Heart left ventricle (tissue), 16 donors: Measurements from ENCODE around the gene SLC12A4. TPM values are rescaled to one million over a fixed set of nuclear protein-coding genes. Genes with fewer than 3 reads are reported as not detected.
"Not testable (repeated sequence)": the region's sequence is repeated elsewhere in the genome, so short reads cannot be mapped to it uniquely, and the experiment has no call there.

Experiments
- ATAC-seq, 4 donors: fragments of 200-7000 bp; cut with Tn5 transposase; one replicate each; pipeline ENCODE4 v1.9.1; 2020 to 2022; ENCODE audit warnings: moderate library complexity in 4 of 4, mild to moderate bottlenecking in 3 of 4, moderate number of reproducible peaks in 1 of 4
- DNase-seq, 5 donors: peaks; one replicate each; pipeline ENCODE4 v3.0.0-alpha.2; 2020
- H3K27ac ChIP-seq, 12 donors: fragments of 200-600 bp; sonication (generic) in 4 of 12; one replicate each; pipeline versions ENCODE4 v1.5.0 to v1.8.0; 2016 to 2022; ENCODE audit warnings: mild to moderate bottlenecking in 2 of 12
- H3K27me3 ChIP-seq, 9 donors: fragments of 200-600 bp; sonication (generic) in 2 of 9; one replicate each; pipeline versions ENCODE4 v1.5.1 to v1.8.0; 2016 to 2022; ENCODE audit warnings: mild to moderate bottlenecking in 3 of 9
- H3K36me3 ChIP-seq, 9 donors: fragments of 200-600 bp; sonication (generic) in 2 of 9; one replicate each; pipeline versions ENCODE4 v1.5.0 to v1.8.0; 2018 to 2022; ENCODE audit warnings: mild to moderate bottlenecking in 2 of 9
- H3K4me1 ChIP-seq, 12 donors: fragments of 200-600 bp; sonication (generic) in 4 of 12; one replicate each; pipeline versions ENCODE4 v1.5.0 to v1.8.0; 2016 to 2022; ENCODE audit warnings: mild to moderate bottlenecking in 3 of 12
- H3K4me3 ChIP-seq, 12 donors: fragments of 200-600 bp; sonication (generic) in 4 of 12; one replicate each; pipeline versions ENCODE4 v1.5.0 to v1.8.0; 2017 to 2022; ENCODE audit warnings: mild to moderate bottlenecking in 9 of 12, moderate library complexity in 4 of 12
- H3K9me3 ChIP-seq, 12 donors: fragments of 200-600 bp; sonication (generic) in 4 of 12; one replicate each; pipeline versions ENCODE4 v1.5.0 to v1.8.0; 2016 to 2022; ENCODE audit warnings: mild to moderate bottlenecking in 1 of 12
- CTCF ChIP-seq, 12 donors: fragments of 200-600 bp; sonication (generic) in 4 of 12; IDR thresholded peaks; one replicate each; pipeline versions ENCODE4 v1.5.0 to v1.8.0; 2018 to 2022; ENCODE audit warnings: antibody characterized with exemption in 12 of 12, mild to moderate bottlenecking in 5 of 12
- POLR2A ChIP-seq, 2 donors: fragments of 450-650 bp; IDR thresholded peaks; one replicate each; pipeline ENCODE4 v1.6.1; 2017; ENCODE audit warnings: antibody characterized with exemption in 2 of 2, mild to moderate bottlenecking in 2 of 2, moderate library complexity in 2 of 2
- WGBS, 4 donors: extraction: QIAGEN DNeasy Blood & Tissue Kit in 2 of 4; methylation state at CpG; one replicate each; pipeline versions ENCODE4 v1.1.5 to v1.1.7; 2013 to 2018; 5-methylcytosine and 5-hydroxymethylcytosine counted together
- intact Hi-C, 10 donors: fragments of 100-400 bp; cut with DNase I; formaldehyde crosslinking; loops; one replicate each; pipeline versions ENCODE4 v1.11.1 to v1.14.2; 2022
- polyA plus RNA-seq, 2 donors: library from polyadenylated mRNA; stranded (reverse); fragments of 200-250 nt; gene quantifications; one replicate each; pipeline ENCODE4 v1.2.3, GENCODE V29; 2013
- total RNA-seq, 9 donors: library from RNA; depleted of rRNA in 2 of 9; stranded (reverse); fragments of >200 nt in 2 of 9; fragmentation: NEBNext Ultra II Directional in 3 of 9; extraction: Animal tissue kit (Norgen Biotek cat#: 25700) in 3 of 9; gene quantifications; one replicate each; pipeline versions ENCODE4 v1.1.0 to v1.2.4, GENCODE V29; 2016 to 2023
- donor health status: ischemic (EF 13 %, LVEDD 7.1; RV severe dilation, severe dysfunction).
- donor health status: healthy with polysubstance abuse.
- donor health status: DM: no; HTN: yes; CAD: no.
- donor health status: DM: no; HTN: no; CAD: no.
- donor health status: ischemic (EF 25% LVEDD 6.9; RV normal size, moderate dysfunction).
- donor health status: ischemic (EF 25% LVEDD 5.7; RV mildly dilated, moderate dysfunction).
- donor health status: healthy.
- donor health status: DM: yes; HTN: yes; CAD: no.
- donor health status: ischemic (EF 35%, LVEDD 5.7; RV mildly dilated, moderate dysfunction).
- donor health status: nonischemic (EF 11% LVEDD 7.7; RV severe dilation, severe dysfunction).
- donor health status: DM: yes; HTN: yes; CAD: no.
- donor health status: PGD.
- donor health status: ischemic (EF 29% LVEDD 5.4; RV normal size, mild dysfunction).
- donor health status: nonischemic (EF 23%, LVEDD 6.1; RV moderate dilation, normal function).

Gene SLC12A4
- total and polyA plus RNA-seq, 11 donors = 64.6 to 92.2 (median 85.9) TPM

GRCh38 chr16:67917140-67917851, 51.1 kb downstream of the SLC12A4 start:
- Histone ChIP-seq H3K4me1 (peaks cover 0 to 77% (median 49%) of the 10 kb centered on the region in 12 donors), H3K4me3 (no peak overlapping the region), H3K9me3 (no peaks in the 10 kb centered on the region), H3K27ac (peak overlapping the region in 11 of 12 donors; percentile 31 to 76 (median 64)), H3K27me3 (no peaks in the 10 kb centered on the region), H3K36me3 (peaks cover 0 to 32% (median 7%) of the 10 kb centered on the region in 9 donors)
- peak; percentile 79 to 89 (median 84) for ATAC-seq
- peak; percentile 63 to 85 (median 76) for DNase-seq
- TF ChIP-seq POLR2A (IDR thresholded peaks at IDR 0.05) (no peak), CTCF (IDR thresholded peaks at IDR 0.05) (peak in 2 of 12 donors; percentile 25 to 26)
- 40 to 45% (median 42%) methylated on average over 6 of the region's 6 CpGs for WGBS, 4 donors
- intact Hi-C loops = loop anchor here in 1 of 10 donors (5.0 kb wide), 1 partner anchor 100 kb away; no protein-coding TSS in a partner anchor

- Histone ChIP-seq H3K4me1 (peaks cover 0 to 67% (median 41%) of the 10 kb centered on the region in 12 donors), H3K36me3 (peaks cover 0 to 44% (median 19%) of the 10 kb centered on the region in 9 donors), H3K9me3 (no peaks in the 10 kb centered on the region), H3K27ac (no peak overlapping the region), H3K4me3 (no peak overlapping the region), H3K27me3 (no peaks in the 10 kb centered on the region)
- DNase-seq (peak in 1 of 5 donors; percentile 48), ATAC-seq (no peak)
- no peak for TF ChIP-seq CTCF (IDR thresholded peaks at IDR 0.05)
- TF ChIP-seq POLR2A (IDR thresholded peaks at IDR 0.05) = no peak
- intact Hi-C loops = loop anchor here in 1 of 10 donors (5.0 kb wide), 1 partner anchor 99 kb away; no protein-coding TSS in a partner anchor
- 59 to 74% (median 69%) methylated on average over 5 to 7 of the region's 7 CpGs for WGBS, 4 donors
Measured at GRCh38 chr16:67915831-67916723, 52.4 kb downstream of the SLC12A4 start.

GRCh38 chr16:67915496-67915769, 53.0 kb downstream of the SLC12A4 start:
- peaks cover 0 to 51% (median 25%) of the 10 kb centered on the region in 9 donors for H3K36me3 ChIP-seq
- H3K4me1 ChIP-seq = peaks cover 0 to 66% (median 41%) of the 10 kb centered on the region in 12 donors

GRCh38 chr16:67914758-67915495, 53.5 kb downstream of the SLC12A4 start:
- ATAC-seq (no peak), DNase-seq (no peak)
- H3K4me1 ChIP-seq = peaks cover 0 to 61% (median 37%) of the 10 kb centered on the region in 12 donors
- H3K27me3 ChIP-seq = no peaks in the 10 kb centered on the region
- H3K36me3 ChIP-seq = peaks cover 0 to 56% (median 29%) of the 10 kb centered on the region in 9 donors
- no peaks in the 10 kb centered on the region for H3K9me3 ChIP-seq
- intact Hi-C loops = loop anchor here in 1 of 10 donors (5.0 kb wide), 1 partner anchor 98 kb away; no protein-coding TSS in a partner anchor
- H3K4me3 ChIP-seq = no peak overlapping the region
- TF ChIP-seq POLR2A (IDR thresholded peaks at IDR 0.05) (no peak), CTCF (IDR thresholded peaks at IDR 0.05) (no peak)
- no peak overlapping the region for H3K27ac ChIP-seq
- WGBS, 4 donors = 73 to 79% (median 76%) methylated on average over 6 to 7 of the region's 7 CpGs

More at GRCh38 chr16:67915496-67915769, 53.0 kb downstream of the SLC12A4 start:
- 40 to 71% (median 61%) methylated on average over 2 of the region's 2 CpGs for WGBS, 4 donors
- not testable (repeated sequence) for H3K9me3 ChIP-seq, H3K27ac ChIP-seq, H3K4me3 ChIP-seq, H3K27me3 ChIP-seq, ATAC-seq, DNase-seq
- intact Hi-C loops = loop anchor here in 1 of 10 donors (5.0 kb wide), 1 partner anchor 98 kb away; no protein-coding TSS in a partner anchor
